RCC 7860 (cell line): ENCODE data around the gene GLUL.

Experiments used
- DNase-seq: peaks from one replicate; pipeline ENCODE4 v3.0.0-alpha.2; 2015; ENCODE audit warnings: low spot score
- FAIRE-seq: peaks from 2 replicates; lab custom pipeline; 2012; peaks lifted over from hg19 to GRCh38; lab: Jason Lieb, UNC

The GLUL gene

DNA sequence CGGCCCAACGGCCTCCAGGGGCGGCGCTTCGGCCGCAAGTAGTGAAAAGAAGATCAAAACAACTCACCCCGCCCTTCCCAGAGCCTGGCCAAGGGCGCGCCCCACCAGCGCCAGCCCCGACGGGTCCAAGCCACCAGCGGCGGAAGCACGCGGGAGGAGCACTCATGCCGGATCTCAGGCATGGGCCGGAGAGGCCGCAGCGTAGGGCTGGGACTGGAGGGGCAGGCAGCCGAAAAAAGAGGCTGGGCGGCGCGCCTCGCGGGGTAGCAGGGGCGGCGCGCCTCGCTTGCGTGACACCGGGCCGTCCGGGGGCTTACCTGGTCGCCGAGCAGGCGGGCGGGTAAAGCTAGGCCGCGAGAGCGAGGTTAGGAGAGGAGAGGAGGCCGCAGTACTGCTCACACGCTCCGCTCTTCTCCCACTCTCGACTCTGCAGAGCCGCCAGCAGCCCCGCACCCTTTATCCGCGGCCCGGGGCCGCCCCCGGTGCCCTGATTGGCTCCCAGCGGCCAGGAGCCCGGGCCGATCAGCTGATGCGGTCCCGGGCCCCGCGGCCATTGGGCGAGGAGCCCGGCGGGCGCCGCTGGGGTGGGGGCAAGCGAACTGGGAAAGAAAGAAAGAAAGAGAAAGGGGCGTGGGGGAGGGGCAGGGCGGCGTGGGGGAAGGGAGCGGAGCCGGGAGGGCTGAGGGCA, at the start of gene GLUL:
GLUL (minus strand) TSS at position 429 of the 688 bp plus-strand sequence. CDS start 3,053 bp downstream, outside the sequence.
- DNase-seq (no peak), FAIRE-seq (no peak)

DNA sequence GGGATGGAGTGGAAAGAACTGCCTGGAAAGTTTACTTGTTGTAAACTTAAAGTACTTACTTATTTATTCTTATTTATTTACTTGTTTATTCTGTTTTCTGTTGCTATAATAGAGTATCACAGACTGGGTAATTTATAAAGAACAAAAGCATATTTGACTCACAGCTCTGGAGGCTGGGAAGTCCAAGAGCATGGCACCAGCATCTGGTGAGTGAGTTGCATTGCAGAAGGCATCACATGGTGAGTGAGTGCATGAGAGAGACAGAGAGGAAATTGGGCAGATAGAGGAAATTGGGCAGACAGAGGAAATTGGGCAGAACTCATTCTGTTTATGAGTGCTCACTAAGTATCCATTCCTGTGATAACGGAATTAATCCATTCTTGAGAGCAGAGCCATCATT, 46.7 kb upstream of the GLUL start:
- no peak for DNase-seq
- FAIRE-seq: no peak

DNA sequence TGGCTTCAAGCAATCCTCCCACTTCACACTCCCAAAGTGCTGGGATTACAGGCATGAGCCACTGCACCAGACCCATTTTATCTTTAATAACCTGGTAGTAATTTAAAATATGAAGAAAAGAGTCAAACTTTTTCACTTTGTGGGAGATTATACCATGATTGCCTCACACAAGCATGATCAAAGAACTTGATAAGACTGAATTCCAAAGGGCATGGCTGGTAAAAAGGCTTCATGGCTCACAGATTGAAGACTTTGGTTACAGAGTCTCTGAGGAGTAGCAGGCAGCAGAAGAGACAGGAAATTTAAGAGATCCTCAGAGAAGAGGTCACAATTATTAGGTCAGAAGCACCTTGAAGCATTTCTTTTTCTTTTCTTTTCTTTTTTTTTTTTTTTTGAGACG, 42.0 kb upstream of the GLUL start:
- DNase-seq (no peak), FAIRE-seq (no peak)

DNA sequence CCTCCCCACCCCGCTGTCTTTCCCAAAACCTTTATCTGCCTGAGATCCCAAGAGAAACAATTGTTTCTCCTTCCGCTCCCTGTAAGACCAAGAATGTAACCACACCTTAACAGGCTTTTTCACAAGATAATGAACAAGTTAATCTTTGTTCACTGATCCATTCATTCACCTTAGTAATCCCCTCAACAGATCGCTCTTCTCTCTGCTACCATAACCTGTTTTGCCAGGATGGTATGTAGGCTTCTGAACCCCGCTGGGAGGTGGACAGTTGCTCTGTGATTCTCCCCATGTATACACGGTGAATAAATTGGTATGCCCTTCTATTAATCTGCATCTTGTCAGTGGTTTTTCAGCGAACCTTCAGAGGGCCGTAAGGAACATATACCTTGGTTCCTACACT, 39.7 kb upstream of the GLUL start:
- FAIRE-seq: no peak
- DNase-seq: no peak

DNA sequence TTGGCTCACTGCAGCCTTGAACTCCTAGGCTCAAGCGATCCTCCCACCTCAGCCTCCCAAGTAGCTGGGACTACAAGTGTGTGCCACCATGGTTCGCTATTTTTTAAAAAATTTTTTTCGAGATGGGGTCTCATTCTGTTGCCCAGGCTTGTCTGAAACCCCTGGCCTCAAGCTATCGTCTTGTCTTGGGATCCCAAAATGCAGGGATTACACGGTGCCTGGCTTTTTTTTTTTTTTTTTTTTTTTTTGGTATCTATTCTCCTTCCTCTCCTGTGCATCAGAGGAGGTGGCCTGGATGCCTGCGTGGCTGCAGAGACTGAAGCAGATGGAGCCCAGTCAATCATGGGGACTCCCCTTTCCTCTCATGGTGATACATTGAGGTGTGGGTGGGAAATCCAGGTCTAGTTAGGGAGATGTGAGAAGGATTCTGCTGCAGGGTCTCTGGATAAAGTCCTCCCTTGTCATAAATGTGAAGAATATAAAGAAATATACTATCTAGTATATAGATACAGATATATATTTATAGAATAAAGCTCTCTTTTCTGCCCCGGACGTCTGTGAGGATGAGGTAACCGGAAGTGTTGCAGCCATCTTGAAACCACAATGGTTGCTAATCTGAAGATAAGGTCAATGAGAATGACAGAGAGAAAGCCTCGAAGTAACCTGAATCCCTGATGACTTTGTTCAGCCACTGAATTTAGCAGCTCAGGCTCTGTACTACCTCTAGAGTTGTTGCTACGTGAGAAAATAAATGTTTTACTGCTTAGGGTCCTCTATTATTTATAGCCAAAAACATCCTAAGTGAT, 38.9 kb upstream of the GLUL start:
- DNase-seq (no peak), FAIRE-seq (no peak)

DNA sequence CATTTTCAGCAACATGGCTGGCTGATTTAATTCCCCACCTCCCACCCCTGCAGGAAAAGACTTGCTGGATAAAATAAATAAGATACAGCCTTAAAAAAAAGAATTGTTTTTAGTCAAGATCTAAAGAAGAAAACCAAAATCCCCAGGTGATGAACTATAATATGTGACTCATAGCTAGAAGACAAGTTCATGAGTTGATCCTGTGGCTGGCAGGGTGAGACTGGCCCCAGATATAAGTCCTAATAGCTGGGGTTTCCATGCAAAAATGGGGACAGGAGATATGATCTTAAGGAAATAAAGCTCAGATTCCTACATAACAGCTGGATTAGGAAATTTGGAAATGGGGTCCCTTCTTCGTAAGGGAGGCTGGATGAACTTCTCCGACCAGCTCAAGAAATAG, 36.5 kb upstream of the GLUL start:
- DNase-seq (no peak), FAIRE-seq (no peak)

DNA sequence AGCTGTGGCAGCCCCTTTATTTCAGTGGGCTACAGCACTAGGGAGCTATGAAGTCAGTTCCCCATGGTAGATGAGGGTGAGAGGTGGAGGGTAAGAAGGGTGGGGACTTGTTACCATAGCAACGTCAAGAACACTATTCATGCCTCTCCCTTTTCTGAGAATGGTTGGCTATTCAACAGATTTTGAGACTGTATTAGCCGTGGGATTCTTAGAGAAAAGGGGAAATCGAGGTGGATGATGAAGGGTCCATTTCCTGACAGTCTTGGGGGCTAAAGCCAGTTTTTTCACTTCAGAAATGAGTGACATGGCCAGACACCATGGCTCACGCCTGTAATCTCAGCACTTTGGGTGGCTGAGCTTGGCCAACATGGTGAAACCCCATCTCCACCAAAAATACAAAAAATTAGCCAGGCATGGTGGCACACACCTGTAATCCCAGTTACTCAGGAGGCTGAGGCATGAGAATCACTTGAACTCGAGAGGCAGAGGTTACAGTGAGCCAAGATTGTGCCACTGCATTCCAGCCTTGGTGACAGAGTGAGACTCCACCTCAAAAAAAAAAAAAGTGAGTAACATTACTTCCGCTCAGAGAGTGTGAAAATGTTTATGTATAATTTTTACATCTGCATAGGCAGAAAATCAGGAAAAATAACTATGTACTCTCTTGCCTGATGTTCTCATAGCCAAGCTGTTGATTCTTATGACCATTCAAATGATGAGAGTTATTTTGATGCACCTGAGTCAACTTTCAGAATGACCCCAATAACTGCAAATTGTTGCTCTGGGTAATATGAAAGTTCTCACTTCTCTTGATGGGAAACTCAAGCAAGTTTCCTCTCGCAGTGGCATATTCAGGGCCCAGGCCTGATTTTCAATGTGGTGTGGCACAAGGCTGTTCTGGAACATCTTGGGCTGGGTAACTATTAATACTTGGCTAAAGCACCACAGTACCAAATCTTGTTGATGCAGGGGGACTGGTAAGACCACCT, 35.1 kb upstream of the GLUL start:
- FAIRE-seq (no peak), DNase-seq (no peak)

DNA sequence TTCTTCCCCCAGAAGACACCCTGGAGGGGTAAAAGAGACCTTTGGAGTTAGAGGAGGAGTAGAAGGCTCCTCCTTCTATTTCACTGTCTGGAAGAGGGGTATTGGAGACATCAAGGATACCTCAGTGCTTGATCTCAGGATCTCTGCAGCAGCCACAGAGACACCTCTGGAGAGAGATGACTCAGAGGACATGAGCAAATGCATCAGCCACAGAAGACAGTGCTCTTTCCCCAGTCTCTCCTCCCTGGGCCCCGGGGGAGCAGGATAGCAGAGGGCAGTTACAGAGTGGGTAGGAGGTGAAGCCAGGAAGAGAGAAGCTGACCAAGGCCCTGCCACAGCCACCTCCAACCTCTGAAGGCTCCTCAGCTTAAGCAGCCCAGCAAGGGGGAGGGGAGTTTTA, 24.2 kb upstream of the GLUL start:
- FAIRE-seq: no peak
- no peak for DNase-seq

DNA sequence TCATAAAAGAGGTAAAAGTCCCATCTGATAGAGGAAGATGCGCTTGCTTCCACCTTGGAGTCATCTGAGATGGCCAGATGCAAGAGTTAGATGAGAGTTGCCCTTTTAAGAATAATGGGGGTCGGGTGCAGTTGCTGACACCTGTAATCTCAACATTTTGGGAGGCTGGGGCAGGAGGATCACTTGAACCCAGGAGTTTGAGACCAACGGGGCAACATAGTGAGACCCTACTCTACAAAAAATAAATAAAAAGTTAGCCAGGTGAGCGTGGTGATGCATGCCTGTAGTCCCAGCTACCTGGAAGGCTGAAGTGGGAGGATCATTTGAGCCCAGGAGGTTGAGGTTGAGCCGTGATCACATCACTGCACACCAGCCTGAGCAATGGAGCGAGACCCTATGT, 22.4 kb upstream of the GLUL start:
- FAIRE-seq (no peak), DNase-seq (no peak)

DNA sequence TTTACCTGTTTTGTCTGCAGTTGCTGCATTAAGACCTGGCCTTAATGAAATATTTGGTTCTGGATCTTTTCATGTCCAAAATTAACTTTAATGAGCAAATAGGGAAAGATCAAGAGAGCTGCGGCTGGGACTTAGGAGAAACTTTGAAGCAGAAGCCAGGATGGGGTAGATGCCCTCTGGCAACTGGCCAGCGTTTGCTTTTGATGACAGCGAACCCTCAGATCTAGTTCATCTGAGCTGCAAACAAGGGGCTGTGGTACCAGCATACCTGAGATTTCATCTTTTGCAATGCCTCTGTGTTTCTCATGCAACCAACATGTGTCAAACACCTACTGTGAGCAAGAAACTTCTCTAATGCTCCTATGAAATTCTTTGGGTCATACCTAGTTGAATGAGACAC, 21.9 kb upstream of the GLUL start:
- no peak for FAIRE-seq
- DNase-seq: no peak

DNA sequence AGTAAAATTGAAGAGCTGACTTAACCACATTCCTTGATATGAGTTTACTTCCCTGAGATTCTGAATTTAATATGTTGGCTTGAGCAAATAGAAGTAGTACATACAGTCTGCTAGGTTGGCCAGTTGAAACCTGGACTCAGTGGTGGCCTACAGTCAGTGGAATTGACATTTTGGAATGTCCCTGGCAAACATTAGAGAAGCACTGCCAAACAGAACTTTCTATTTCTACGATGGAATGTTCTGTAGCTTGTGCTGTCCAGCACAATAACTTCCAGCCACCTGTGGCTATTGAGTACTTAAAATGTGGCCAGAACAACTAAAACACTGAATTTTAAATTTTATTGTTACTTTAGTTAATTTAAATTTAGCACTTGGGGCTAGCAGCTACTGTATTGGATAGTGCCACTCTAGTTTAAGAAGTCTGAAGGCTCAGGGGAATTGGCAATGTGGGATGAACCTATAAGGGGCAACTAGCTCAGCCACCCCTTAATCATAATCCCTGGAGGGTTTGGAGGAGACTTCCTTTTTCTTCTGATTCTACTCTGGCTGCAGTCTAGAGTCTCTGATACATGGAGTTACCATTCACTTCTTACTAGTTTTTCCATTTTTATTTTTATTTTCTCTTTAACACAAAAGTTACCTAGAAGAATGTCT, 19.2 kb upstream of the GLUL start:
- no peak for DNase-seq
- no peak for FAIRE-seq

DNA sequence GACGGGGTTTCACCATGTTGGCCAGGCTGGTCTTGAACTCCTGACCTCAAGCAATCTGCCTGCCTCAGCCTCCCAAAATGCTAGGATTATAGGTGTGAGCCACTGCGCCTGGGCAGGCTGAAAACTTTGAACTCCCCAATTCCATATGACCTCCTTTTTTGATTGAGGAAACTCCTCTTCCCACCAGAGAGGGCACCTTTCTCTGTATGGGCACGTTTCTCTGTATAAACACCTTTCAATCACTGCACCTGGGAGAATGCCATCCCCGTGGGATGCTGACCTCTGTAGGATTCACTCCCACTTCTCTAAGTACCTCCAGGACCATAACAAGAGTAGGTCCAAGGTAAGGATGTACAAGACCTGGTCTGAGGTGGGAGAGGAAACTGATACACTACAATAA, 18.5 kb upstream of the GLUL start:
- FAIRE-seq (no peak), DNase-seq (no peak)

DNA sequence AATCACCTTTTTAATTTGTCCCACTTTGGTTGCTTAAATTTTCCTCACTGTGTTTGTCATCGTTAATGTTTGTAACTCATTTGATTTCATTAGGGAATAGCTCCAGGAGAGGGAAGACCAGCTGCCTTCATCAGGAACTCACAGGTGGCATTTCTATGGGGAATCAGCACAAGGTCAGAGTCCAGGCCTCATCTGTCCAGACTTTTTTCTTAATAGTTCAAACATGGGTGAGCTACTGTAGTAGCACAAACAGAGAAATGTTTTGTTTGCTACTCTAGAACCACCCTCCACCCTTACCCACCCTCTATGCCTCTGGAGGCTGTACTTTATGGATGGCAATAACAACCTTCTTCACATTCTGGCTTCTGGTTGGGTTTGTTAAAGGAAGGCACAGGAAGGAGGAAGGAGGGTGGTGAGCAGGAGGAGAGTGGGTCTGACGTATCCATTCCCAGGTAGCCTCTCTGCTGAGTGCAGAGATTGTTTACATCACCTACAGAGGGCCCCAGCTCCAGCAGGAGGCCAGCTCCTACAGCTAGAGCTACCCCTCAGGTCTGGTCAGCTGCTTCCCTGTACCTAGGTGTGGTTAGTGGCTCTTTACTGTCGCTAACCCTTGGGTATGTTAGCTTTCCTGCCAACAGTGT, 17.0 kb upstream of the GLUL start:
- DNase-seq: no peak
- no peak for FAIRE-seq

DNA sequence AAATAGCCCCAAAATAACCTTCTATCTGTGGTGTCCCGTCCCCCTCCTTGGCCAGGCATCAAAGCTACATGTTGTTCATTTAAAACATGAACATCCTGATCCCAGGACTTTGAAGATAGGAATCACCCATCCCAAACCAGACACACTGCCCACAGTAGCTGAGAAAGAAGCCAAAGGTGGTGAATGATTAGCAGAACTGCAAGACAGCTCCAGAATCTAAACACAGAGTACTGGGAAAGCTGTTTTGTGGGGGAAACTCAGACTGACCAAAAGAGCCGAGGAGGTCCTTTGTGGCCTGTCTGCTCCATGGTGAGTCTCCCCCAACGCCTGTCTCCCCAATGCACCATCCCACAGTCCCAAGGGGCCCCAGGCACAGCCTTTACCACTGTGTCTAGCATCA, 16.1 kb upstream of the GLUL start:
- no peak for FAIRE-seq

DNA sequence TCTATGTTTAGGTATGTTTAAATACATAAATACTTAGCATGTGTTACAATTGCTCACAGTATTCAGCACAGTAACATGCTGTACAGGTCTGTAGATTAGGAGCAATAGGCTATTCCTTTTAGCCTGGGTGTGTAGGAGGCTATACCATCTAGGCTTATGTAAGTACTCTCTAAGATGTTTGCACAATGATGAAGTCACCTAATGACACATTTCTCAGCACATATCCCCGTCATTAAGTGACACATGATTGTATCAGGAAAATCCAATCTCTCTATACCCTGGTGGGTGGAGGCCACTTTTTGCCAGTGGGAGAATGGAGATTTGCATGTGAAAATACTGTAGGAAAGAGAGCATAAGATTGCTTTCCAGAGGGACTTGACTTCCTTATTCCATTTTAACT, 14.4 kb upstream of the GLUL start:
- no peak for DNase-seq
- no peak for FAIRE-seq

More for the DNA sequence above, 16.1 kb upstream of the GLUL start:
- no peak for DNase-seq

DNA sequence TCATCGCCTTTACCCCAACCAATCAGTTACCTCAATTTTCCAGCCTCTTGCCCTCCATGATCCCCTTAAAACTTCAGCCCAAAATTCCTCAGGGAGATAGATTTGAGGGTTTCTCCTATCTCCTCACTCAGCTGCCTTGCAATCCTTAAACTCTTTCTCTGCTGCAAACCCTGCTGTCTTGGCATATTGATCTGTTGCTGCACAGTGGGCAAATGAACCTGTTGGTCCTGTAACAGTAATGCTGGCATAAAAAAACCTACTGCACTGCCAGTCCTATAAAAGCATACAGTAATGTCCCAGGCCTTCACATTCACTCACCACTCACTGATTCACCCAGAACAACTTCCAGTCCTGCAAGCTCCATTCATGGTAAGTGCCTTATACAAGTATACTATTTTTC, 14.0 kb upstream of the GLUL start:
- no peak for DNase-seq
- no peak for FAIRE-seq

DNA sequence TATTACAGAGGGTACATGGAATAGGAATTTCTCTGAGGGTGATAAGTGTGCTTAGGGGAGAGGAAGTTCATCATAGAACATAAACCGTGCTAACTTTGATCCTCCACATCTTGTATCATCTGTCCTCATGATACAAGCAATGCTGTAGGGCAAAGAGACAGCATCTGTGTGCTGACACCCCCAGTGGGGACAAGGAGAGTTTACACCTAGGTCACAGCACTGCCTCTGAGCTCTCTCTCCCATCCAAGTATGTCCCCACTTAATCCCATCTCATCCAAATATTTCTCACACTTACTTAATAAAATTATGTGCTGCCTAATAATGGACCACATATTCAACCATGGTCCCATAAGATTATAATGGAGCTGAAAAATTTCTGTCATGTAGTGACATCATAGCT, 13.2 kb upstream of the GLUL start:
- no peak for DNase-seq
- FAIRE-seq: no peak

DNA sequence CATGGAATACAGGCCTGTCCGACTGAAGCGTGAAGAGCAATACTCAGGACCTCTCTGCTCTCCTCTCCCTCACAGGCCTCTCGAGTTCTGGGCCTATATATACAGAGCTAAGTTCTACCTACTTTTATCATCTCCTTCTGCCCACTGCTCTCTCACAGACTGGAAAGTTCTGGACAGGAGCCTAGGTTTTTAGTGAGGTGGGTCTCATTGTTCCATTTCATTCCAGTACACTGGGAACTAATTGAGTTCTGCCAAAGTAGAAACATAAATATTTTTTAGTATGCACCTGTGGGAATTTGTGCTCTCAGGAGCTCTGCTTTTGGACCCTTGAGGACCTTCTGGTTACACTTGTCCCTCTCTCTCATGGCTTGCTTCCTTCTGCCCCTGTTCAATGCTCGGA, 9.0 kb upstream of the GLUL start, which contains the start of gene TEDDM1:
TEDDM1 (minus strand) TSS at position 101 of the 400 bp plus-strand sequence. CDS start 182 bp downstream, outside the sequence.
- FAIRE-seq (no peak), DNase-seq (no peak)

DNA sequence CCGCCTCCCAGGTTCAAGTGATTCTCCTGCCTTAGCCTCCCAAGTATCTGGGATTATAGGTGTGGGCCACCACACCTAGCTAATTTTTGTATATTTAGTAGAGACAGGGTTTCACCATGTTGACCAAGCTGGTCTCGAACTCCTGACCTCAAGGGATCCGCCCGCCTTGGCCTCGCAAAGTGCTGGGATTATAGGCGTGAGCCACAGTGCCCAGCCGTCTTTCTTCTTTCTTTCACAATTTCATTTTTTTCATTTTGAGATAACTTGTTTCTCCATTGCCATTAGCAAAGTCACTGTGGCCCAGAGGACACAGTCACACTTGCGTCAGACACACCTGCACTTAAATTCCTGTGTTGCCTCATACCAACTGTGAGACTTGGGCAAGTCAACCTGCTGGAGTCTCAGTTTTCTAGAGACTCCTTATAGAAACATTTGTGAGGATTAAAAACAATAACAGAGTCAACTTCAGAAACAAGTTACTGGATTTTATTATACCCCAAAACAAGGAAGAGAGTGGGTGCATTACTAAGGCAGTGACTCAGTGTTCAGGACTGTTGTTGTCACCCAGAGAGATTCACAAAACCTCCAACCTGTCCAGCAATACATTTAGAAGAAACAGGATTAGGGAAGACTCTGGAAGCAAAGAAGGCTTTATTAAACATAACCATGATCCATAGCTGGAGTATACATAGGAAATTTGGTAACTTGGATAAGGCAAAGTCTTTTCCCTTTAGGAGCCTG, 6.2 kb upstream of the GLUL start:
- DNase-seq (no peak), FAIRE-seq (no peak)
